ENCODE results near the gene ZNRF1.

The ZNRF1 gene

GRCh38 chr16:75027520-75028300 lies 28.9 kb downstream of the ZNRF1 start:
- DNase-seq (ENCODE audit: low spot score): no peak

DNA sequence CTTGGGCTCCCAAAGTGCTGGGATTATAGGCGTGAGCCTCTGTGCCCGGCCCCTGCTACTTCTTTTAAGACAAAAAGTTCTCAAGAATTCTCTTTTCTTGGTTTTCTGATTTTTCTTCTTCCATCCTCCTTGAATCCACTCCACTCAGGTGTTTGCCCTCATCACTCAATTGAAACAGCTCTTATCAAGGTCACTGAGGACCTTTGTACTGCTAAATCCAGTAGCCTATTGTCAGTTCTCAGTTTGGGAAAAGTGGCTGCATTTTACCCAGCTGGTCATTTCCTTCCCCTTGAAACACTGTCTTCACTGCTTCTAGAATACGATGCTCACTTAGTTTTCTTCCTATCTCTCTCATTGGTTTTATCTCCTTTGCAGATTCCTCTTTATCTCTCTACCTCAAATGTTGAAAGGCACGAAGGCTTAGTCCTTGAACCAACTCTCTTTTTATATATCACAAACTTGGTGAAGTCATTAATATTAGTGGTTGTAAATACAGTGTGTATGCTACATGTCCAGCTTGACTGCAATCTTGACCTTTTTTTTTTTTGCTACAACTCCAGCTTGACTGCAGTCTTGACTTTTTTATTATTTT lies 29.8 kb downstream of the ZNRF1 start:
- no peak for DNase-seq (ENCODE audit: low spot score)

- DNase-seq (ENCODE audit: low spot score): no peak
These were observed 31.0 kb downstream of the ZNRF1 start for GRCh38 chr16:75029854-75030253.

- no peak for DNase-seq (ENCODE audit: low spot score)
These were observed 33.8 kb downstream of the ZNRF1 start for GRCh38 chr16:75032655-75033054.

DNA sequence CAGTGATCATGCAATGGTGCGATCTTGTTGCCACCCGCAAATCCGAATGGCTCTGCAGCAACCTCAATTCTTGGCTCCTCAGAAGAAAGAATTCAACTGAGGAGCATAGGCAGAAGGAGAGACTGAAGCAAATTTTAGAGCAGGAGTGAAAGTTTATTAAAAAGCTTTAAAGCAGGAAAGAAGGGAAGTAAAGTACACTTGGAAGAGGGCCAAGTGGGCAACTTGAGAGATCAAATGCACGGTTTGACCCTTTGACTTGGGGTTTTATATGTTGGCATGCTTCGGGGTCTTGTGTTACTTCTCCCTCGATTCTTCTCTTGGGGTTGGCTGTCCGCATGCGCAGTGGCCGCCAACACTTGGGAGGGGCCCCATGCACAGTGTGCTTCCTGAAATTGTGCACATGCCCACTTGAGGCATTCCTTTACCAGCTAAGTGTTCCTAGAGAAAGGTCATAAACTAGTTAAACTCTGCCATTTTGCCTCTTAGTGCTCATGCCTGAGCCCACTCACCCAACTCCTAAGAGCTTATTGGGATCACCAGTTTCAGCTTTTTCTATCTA lies 36.7 kb downstream of the ZNRF1 start:
- DNase-seq (ENCODE audit: low spot score): no peak

DNA sequence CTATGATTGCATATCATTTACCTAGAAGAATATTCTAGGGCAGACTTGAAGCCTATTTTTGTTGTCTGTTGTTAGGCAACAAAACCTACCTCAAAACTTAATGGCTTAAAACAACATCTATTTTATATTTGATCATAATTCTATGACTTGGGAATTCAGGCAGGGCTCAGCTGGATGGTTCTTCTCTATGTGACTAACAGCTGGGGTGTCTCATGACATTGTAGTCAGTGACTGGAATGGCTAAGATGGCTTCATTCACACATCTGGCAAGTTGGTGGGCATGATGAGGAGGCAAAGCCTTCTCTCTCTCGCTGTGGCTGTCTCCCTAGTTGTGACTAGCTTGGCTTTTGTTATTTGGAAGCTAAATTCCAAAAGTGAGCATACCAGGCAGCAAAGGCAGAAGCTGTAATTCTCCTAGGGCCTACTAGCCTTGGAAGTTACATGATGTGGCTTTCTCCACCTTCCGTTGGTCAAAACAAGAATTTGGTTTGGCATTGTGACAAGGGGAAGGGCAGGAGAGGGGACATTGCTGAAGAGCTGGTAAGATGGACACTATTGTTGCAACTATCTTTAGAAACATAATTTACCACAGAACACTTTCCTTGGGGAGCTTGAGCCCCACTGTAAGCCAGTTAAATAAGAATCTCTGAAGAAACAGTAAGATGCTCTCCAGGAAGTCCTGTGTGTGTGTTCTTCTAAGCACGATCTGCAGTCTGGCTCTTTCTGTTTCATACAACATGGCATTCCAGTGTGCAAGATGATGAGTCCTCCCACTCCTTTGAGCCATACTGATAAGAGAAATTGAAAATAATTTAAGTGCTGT lies 39.4 kb downstream of the ZNRF1 start:
- DNase-seq (ENCODE audit: low spot score): no peak

GRCh38 chr16:75039941-75040340 lies 41.1 kb downstream of the ZNRF1 start:
- no peak for DNase-seq (ENCODE audit: low spot score)

GRCh38 chr16:75042426-75043174 lies 43.8 kb downstream of the ZNRF1 start:
- no peak for DNase-seq (ENCODE audit: low spot score)

DNA sequence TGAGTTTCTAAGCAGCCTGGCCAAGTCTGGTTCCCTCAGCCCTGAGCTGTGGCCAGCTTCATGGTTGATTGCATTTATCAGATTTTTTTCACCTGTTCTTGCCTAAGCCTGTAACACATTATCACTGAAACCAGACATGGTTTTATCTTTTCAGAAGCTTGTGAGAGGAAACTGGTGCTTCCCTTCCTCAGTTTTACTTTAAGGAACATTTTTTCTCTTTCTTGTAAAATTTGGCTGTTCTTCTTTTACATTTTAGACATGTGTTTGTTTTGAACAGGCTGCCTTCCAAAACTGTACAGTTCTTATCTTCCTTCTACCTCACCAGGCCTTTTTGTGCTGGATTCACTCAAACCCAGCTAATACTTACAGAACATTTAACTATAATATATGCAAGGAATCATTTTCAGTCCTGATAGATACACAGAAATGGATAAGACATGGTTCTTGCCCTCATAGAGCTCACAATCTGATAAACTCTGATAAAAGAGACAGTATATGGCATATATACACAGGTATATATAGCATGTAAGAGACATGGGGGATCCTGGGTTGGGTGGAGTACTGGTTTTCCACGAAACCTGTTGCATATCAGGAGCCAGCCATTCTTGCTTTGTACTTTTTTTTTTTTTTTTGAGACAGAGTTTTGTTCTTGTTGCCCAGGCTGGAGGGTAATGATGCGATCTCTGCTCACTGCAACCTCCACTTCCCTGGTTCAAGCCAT lies 44.5 kb downstream of the ZNRF1 start:
- no peak for DNase-seq (ENCODE audit: low spot score)

DNA sequence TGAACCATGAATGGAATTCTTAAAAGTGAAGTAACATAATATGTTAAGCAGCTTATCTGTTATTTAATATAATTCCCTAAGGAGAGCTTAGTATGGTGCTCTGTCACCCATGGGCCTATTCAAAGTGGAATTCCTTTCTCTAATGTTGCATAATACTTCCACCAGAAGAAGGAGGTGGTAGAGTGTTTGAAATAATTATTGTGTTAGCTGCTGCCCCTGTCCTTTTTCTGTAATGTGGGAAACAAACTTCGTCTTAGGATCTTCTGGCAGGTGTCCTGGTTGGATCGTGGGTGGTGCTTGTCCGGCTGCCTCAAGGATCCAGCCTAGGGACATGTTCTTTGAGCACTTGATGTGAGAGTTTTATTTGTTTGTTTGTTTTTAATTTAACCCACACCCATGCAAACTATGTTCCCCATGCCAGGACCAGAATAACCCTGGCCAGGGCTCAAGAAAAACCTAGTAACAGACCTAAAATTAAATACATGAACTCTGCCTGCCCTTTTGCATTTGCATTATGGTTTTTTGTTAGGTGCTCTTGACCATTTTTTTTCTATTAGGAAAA lies 46.1 kb downstream of the ZNRF1 start:
- no peak for DNase-seq (ENCODE audit: low spot score)

DNA sequence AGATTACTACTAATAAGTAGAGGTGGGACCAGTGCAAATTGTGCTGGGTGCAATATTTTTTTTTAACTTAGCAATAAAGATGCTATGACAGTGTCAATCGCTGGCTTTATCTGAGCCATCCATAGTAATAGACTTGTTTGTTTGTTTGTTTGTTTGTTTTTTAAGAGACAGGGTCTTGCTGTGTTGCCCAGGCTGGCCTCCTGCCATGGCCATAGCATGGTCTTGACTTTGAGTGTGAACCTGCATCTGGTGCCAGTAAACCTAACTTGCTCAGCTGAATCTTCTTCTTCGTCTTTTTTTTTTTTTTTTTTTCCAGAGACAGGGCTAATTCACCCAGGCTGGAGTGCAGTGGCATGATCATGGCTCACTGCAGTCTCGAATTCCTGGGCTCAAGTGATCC lies 46.6 kb downstream of the ZNRF1 start:
- no peak for DNase-seq (ENCODE audit: low spot score)

- no peak for DNase-seq (ENCODE audit: low spot score)
These were observed 49.2 kb downstream of the ZNRF1 start for GRCh38 chr16:75048054-75048453.

GRCh38 chr16:75048530-75048929 lies 49.7 kb downstream of the ZNRF1 start:
- DNase-seq (ENCODE audit: low spot score): no peak

GRCh38 chr16:75052481-75053202 lies 53.8 kb downstream of the ZNRF1 start:
- no peak for DNase-seq (ENCODE audit: low spot score)

DNA sequence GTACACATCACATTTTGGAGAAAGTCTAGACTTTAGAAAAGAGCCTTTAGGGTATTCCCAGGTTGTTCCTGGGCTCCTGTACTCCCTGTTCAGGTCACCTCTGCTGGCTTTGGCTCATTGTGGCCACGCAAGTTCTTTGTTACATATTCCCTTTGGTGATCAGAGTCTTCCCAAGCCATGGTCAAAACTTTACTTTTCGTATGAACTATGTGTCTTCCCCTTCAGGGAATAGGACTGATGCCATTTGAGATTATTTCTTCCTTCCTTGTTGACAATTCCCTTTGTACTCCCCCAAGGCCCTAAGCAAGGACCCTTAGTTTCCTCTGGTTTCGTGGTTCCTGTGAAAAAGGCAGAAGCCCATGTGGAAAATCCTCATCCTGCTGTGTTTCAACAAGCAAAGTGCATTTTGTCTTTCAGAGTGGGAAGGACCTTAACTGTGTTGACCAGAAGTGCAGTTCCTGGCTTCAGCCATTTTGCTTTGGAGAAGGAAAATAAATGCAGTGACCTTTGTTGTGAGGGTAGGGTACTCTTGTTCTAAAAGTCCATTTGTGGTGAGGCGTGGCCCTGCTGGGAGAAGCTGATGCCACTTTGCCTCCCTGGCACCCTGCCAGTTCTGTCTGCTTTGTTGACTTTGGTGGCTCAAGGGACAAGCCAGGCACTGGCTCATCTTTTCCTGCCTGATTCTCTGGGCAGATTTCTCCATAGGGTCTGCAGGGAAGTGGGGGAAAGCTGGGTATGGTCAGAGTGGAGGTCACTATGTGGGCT lies 55.1 kb downstream of the ZNRF1 start:
- DNase-seq (ENCODE audit: low spot score): no peak

DNA sequence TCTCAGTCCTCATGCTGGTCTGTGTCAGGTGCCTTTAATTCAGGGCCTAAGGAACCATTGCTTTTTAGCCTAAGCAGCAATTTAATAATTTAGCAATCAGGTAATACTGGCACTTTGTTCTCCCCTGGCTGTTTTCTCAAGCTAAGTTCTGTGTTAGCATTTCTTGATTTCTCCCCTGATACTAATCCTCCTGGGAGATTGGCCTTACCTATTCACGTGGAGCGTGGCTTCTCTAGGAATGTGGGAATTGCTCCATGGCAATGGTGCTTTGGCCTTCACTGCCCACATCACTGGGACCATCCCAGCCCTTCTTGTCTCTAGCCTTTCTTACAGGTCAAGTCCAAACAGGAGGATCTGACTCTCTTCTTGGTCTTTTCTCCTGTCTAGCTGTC lies 55.7 kb downstream of the ZNRF1 start:
- DNase-seq (ENCODE audit: low spot score): no peak

- no peak for DNase-seq (ENCODE audit: low spot score)
These were observed 60.0 kb downstream of the ZNRF1 start for GRCh38 chr16:75058806-75059205.

GRCh38 chr16:75059411-75059810 lies 60.6 kb downstream of the ZNRF1 start:
- no peak for DNase-seq (ENCODE audit: low spot score)

DNA sequence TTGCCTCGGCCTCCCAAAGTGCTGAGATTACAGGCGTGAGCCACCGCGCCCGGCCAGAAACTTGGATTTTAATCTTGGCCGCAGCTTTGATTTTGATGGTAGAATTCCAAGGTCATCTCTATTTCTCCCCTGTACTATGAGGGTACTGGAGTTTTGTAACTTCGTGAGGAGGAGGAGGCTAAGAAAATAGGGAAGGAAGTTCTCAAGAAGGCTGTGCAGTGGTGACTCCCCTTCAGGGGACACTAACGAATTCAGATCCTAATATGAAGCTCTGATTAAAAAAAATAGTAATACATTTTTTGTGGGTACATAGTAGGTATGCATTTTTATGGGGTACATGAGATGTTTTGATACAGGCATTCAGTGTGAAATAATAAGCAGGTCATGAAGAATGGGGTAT lies 61.9 kb downstream of the ZNRF1 start:
- no peak for DNase-seq (ENCODE audit: low spot score)

GRCh38 chr16:75061669-75062068 lies 62.8 kb downstream of the ZNRF1 start:
- no peak for DNase-seq (ENCODE audit: low spot score)
